GM19452 (cell line): ENCODE measurements around the gene PPP1R8.
A peak's percentile ranks its signal among the peaks of the same experiment; 100 is the strongest.
"Not testable (repeated sequence)": the region's sequence is repeated elsewhere in the genome, so short reads cannot be mapped to it uniquely, and the experiment has no call there.

ENCODE experiments used
- ATAC-seq: cut with Tn5 transposase; IDR thresholded peaks from one replicate; pipeline ENCODE4 v1.9.1; 2021; ENCODE audit not compliant: unreplicated experiment

PPP1R8 gene

DNA sequence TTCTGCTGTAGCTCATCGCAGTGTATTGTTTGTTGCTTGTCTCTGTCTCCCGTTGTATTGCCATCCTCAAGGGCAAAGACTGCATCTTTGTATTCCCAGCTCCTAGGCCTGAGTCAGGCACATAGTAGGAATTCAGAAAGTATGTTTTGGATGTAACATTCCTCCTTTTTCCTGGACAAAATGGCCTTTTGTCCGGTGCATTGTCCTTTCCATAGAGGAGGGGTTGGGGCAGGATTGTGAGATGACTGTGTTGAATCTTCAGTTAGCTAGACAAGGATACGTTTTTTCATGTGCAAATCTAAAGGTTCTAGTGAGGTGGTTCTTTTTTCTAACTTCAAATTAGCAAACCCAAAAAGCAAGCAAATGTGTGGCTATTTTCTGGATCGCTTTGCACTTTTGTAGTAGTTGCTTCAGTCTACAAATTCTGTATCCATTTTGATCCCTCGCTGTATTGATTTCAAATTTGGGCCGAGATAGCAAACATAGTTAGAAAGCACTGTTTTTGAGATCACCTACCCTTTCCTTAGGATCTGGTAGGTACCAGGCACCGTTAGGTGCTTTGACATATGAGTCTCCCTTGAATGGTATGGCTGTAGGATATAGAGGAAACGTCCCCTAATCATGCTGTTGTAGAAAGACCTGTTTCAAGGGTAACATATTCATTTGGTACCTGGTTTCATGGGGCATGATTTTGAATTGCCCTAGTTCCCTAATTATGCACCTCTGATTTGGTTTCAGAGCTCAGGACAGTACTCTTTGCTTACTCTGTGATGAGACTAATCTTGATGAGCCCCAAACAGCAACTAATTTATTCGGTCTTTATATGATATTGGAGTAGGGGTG is 1.2 kb downstream of the PPP1R8 start:
- no peak for ATAC-seq

- no peak for ATAC-seq
Observed at GRCh38 chr1:27832762-27833161, 2.2 kb downstream of the PPP1R8 start.

DNA sequence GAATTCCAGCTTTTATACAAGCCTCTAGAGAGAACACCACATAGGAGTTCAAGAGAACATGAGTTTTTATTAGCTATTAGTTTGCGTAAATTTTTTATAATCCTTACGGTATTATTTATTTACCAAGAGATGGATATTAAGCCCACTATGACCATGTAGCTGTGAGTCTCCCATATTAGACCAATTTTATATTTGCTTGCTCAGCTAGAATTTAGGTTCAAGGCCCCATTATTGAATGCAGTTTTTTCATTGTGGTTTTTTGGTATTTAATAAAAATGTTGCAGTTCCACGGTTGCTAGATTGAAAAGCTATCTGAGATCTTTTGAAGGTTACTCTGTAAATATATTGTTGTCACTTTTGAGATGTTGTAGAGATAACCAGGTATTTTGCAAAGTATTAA is 2.9 kb downstream of the PPP1R8 start:
- ATAC-seq = no peak

DNA sequence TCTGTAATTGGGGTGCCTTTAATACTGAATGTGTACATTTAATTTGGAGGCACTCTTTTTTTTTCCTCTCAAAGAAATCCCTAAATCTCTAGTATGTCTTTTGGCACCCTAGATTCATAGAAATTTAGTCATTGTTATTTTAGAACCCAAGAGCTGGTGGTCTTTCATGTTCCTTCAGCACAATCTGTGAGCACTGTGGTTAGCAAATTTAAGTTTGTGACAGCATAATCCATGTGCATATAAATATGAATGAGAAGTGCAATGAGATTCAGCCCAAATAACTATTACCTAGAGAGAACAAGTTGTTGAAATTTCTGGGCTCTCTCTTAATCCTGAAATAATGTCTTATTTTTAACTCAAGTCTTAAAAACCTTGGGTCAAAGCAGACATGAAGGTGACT is 4.5 kb downstream of the PPP1R8 start:
- ATAC-seq = no peak

GRCh38 chr1:27835501-27835900 is 4.9 kb downstream of the PPP1R8 start:
- ATAC-seq = no peak

DNA sequence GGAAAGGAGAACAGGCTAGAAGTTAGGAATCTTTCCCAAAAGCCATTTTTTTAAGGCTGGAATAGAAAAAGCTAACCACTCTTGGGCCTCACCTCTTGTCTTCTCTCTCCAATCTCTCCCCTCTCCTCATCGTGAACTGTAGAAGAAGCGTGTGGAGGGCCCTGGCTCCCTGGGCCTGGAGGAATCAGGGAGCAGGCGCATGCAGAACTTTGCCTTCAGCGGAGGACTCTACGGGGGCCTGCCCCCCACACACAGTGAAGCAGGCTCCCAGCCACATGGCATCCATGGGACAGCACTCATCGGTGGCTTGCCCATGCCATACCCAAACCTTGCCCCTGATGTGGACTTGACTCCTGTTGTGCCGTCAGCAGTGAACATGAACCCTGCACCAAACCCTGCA is 19.4 kb downstream of the PPP1R8 start:
- ATAC-seq = no peak

GRCh38 chr1:27855085-27855484 is 24.5 kb downstream of the PPP1R8 start:
- no peak for ATAC-seq

GRCh38 chr1:27856561-27857343 is 26.2 kb downstream of the PPP1R8 start:
- ATAC-seq = no peak

DNA sequence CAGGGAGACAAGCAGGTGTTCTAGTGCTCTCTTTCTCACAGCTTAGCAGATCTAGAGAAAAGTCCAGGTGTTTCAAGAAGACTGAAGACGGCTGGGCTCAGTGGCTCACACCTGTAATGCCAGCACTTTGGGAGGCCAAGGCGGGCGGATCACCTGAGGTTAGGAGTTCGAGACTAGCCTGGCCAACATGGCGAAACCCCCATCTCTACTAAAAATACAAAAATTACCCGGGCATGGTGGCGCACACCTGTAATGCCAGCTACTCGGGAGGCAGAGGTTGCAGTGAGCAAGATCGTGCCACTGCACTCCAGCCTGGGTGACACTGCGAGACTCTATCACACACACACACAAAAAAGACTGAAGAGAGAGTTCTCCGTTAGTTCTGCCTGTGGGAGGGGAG is 27.0 kb downstream of the PPP1R8 start:
- ATAC-seq = not testable (repeated sequence)

- peak; percentile 68 for ATAC-seq
Observed at GRCh38 chr1:27858072-27858948, 27.7 kb downstream of the PPP1R8 start.

GRCh38 chr1:27858949-27859576 is 28.5 kb downstream of the PPP1R8 start:
- no peak for ATAC-seq

DNA sequence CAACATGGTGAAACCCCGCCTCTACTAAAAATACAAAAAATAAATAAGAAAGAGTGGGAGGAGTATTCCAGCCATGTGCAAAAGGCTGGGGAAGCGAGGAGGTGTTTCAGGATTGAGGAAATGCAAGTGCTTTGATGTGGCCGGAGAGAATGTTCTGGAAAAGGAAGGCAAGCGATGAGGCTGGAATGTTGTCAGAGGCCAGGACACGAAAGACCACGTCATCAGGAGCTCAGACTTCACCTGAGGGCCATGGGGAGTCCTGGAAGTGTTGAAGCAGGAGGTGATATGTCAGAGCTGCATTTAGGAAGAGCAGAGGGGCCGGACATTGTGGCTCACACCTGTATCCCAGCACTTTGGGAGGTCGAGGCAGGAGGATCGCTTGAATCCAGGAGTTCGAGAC is 30.9 kb downstream of the PPP1R8 start:
- ATAC-seq = no peak

GRCh38 chr1:27862004-27862403 is 31.4 kb downstream of the PPP1R8 start:
- no peak for ATAC-seq

DNA sequence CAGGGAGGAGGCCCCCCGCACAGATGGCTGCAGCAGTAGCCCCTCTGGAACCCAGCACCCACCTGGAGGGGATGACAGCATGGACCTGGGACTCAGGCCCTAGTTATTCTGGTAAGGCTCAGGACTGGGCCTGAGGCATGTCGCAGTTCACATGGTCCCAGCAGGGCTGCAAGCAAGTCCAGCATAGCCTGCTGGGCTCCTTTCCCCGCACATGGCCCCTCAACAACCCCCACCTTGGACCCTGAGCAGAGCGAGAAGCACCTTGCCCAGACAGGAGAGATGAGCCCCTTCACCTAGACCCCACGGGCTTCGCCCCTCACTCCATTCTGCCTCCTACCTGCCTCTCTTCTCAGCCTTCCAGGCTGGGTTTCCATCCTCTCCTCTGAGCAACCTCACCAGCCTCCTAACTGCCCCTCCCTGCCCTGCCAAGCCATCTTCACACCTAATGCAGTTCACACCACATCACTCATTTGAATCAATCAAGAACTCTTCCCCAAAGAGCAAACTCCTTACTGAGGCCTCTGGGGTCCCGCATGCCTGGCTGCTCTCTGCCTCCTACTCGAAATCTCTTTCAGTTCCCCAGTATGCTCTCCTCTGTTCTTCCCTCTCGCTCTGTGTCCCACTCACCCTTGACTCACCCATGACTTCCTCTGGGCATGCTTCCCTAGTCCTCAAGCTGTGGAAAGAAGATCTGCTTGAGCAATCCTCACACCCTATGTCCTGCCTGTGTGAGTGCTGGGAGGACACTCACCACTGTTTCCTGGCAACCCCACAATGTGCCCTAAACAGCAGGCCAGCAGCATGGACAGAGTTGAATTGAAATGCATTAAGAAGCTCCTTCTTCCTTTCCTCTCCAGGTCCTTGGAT is 32.3 kb downstream of the PPP1R8 start:
- ATAC-seq = no peak

GRCh38 chr1:27863538-27863915 is 32.9 kb downstream of the PPP1R8 start:
- no peak for ATAC-seq

DNA sequence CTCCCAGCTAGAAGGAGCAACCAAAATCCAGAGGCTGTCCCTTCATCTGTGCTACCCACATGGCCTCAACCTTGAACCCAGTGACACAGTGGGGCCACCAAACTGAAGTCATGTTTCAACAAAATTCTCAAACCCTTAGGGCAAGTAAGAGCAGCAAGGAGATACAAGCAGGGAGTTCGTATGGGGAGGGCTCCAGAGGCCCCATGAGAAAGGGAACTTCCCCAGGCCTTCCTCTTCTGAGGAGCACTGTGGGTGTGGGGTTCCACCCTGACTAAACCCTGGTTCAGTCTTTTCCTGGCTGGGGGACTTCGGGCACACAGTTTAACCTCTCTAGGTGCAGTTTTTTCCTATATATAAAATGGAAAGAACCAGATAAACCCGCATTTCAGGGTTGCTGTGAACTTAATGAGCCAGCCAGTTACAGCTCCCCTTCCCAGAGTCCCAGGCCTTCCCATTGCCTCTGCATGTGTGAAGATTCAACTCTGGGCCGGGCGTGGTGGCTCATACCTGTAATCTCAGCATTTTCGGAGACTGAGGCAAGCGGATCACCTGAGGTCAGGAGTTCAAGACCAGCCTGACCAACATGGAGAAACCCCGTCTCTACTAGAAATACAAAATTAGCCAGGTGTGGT is 33.8 kb downstream of the PPP1R8 start:
- ATAC-seq = no peak

DNA sequence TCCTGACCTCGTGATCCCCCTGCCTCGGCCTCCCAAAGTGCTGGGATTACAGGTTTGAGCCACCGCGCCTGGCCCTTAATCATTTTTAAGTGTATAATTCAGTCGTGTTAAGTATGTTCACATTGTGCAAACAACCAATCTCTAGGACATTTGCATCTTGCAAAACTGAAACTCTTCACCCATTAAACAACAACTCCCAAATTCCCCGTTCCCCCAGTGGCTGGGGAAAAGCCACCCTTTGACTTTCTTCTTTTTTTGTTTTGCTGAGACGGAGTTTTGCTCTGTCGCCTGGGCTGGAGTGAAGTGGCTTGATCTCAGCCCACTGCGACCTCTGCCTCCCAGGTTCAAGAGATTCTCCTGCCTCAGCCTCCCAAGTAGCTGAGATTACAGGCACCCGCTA is 35.2 kb downstream of the PPP1R8 start:
- ATAC-seq = no peak

GRCh38 chr1:27868556-27868931 is 38.0 kb downstream of the PPP1R8 start:
- no peak for ATAC-seq

DNA sequence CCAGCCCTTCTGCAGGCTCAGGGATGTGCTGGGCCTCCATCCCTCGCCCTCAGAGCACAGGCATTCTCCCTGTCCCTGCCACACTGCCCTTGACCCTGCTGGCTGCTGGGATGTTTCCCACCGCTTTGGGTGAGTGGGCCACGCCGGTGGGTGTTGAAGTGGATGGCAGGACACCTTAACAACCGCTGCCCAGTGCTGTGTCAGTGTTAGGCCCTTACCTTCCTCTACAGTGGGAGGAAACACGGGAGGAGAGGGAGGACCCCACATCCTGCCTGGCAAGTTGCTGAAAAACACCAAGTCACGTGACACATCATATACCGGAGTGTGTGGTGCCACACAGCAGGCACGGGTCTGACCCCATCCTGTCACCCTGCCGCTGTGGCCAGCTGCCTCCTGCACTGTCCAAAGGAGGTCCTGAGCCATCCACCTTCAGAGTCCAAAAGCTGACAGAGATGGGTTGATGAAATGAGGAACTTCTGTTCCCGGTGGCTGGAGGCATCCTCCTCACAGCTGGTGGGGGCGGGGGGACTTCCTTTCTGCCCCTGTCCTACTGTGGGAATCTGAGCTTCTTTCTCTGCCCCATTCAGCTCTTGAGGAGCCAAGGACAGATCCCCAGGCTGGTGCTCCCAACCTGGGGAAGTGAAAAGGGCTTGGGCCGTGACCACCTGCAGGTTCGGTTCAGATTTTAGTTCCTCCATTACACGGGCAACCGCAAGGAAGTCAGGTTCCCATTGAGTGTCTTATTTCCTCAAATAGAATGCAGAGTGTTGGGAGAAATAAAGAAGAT is 38.5 kb downstream of the PPP1R8 start:
- ATAC-seq = peak; percentile 49
